Measurements from ENCODE around the gene ACTRT3. TPM values are rescaled to one million over a fixed set of nuclear protein-coding genes. Genes with fewer than 3 reads are reported as not detected.

The ACTRT3 gene
- total RNA-seq, 1 experiment from 2014 or later, result 1.7 TPM

- intact Hi-C loops (cut with micrococcal nuclease; ENCODE audit: unreplicated experiment), result no loop called here
- Histone ChIP-seq H3K27ac (ENCODE audit: low read length) (no peak overlapping the region), H3K27me3 (ENCODE audit: control insufficient read depth, insufficient read depth, low read length) (peaks cover 27% of the 10 kb centered on the region), H3K4me3 (ENCODE audit: low read depth in 2 of 2, low read length in 2 of 2) (no peak overlapping the region), H3K4me1 (ENCODE audit: control insufficient read depth, insufficient read depth, low read length) (no peaks in the 10 kb centered on the region), H3K36me3 (ENCODE audit: control insufficient read depth, insufficient read depth, low read length) (no peaks in the 10 kb centered on the region), H3K9me3 (ENCODE audit: control insufficient read depth, insufficient read depth, low read depth, low read length) (no peaks in the 10 kb centered on the region)
- in situ Hi-C loops (cut with HindIII; ENCODE audit: low pct_unique_long_range_greater_than_20kb, low sequenced_read_pairs), result no loop called here
- ATAC-seq (no peak), DNase-seq (ENCODE audit: low read depth, low spot score) (no peak)
- ChIA-PET CTCF (no interaction called here), POLR2A (no interaction called here)
- no TSS peak for BruUV-seq (replicated peaks)
- TF ChIP-seq CTCF (IDR thresholded peaks at IDR 0.05) (no peak), SIN3A (IDR thresholded peaks at IDR 0.05; ENCODE audit: borderline replicate concordance, insufficient read depth, low read depth, low read length) (no peak), TCF7L2 (IDR thresholded peaks at IDR 0.05; ENCODE audit: low read depth, low read length) (no peak), REST (IDR thresholded peaks at IDR 0.05; ENCODE audit: insufficient read depth in 1 of 2, low read depth in 2 of 2, low read length in 1 of 2) (no peak), POLR2AphosphoS5 (IDR thresholded peaks at IDR 0.05; ENCODE audit: low read depth, low read length) (no peak)
Observed at GRCh38 chr3:169755488-169755887, 13.9 kb downstream of the ACTRT3 start.

- H3K36me3 ChIP-seq (ENCODE audit: control insufficient read depth, insufficient read depth, low read length), result no peaks in the 10 kb centered on the region
- H3K27ac ChIP-seq (ENCODE audit: low read length), result no peak overlapping the region
- DNase-seq (ENCODE audit: low read depth, low spot score) (no peak), ATAC-seq (no peak)
- peaks cover 27% of the 10 kb centered on the region for H3K27me3 ChIP-seq (ENCODE audit: control insufficient read depth, insufficient read depth, low read length)
- ChIA-PET CTCF (no interaction called here), POLR2A (no interaction called here)
- no peak overlapping the region for H3K4me3 ChIP-seq (ENCODE audit: low read depth in 2 of 2, low read length in 2 of 2)
- no peaks in the 10 kb centered on the region for H3K4me1 ChIP-seq (ENCODE audit: control insufficient read depth, insufficient read depth, low read length)
- H3K9me3 ChIP-seq (ENCODE audit: control insufficient read depth, insufficient read depth, low read depth, low read length), result no peaks in the 10 kb centered on the region
- TF ChIP-seq SIN3A (IDR thresholded peaks at IDR 0.05; ENCODE audit: borderline replicate concordance, insufficient read depth, low read depth, low read length) (no peak), REST (IDR thresholded peaks at IDR 0.05; ENCODE audit: insufficient read depth in 1 of 2, low read depth in 2 of 2, low read length in 1 of 2) (no peak), POLR2AphosphoS5 (IDR thresholded peaks at IDR 0.05; ENCODE audit: low read depth, low read length) (no peak), CTCF (IDR thresholded peaks at IDR 0.05) (no peak), TCF7L2 (IDR thresholded peaks at IDR 0.05; ENCODE audit: low read depth, low read length) (no peak)
- intact Hi-C loops (cut with micrococcal nuclease; ENCODE audit: unreplicated experiment) (no loop called here), in situ Hi-C loops (cut with HindIII; ENCODE audit: low pct_unique_long_range_greater_than_20kb, low sequenced_read_pairs) (no loop called here)
- BruUV-seq (replicated peaks), result no TSS peak
Observed at GRCh38 chr3:169754711-169755110, 14.7 kb downstream of the ACTRT3 start.
